ELR (cell line): ENCODE data around the gene DDX1.

Source experiments
- DNase-seq: peaks from one replicate; pipeline ENCODE4 v3.0.0-alpha.2; 2015; ENCODE audit warnings: low read depth

DDX1 gene

DNA sequence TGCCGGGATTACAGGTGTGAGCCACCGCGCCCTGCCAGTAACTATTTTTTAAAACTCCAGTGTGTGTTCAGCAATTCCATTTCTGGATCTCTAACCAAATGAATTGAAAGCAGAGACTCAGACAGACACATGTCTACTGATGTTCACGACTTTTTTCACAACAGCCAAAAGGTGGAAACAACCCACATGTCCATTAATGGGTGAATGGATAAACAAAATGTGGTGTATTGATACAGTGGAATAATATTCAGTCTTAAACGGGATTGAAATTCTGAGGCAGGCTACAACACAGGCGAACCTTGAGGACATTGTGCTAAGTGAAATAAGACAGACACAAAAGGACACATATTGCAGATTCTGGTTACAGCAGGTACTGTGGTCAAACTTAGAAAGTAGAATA lies 55.0 kb downstream of the DDX1 start:
- no peak for DNase-seq

- no peak for DNase-seq
Measured at GRCh38 chr2:15647622-15648590, 56.2 kb downstream of the DDX1 start.

DNA sequence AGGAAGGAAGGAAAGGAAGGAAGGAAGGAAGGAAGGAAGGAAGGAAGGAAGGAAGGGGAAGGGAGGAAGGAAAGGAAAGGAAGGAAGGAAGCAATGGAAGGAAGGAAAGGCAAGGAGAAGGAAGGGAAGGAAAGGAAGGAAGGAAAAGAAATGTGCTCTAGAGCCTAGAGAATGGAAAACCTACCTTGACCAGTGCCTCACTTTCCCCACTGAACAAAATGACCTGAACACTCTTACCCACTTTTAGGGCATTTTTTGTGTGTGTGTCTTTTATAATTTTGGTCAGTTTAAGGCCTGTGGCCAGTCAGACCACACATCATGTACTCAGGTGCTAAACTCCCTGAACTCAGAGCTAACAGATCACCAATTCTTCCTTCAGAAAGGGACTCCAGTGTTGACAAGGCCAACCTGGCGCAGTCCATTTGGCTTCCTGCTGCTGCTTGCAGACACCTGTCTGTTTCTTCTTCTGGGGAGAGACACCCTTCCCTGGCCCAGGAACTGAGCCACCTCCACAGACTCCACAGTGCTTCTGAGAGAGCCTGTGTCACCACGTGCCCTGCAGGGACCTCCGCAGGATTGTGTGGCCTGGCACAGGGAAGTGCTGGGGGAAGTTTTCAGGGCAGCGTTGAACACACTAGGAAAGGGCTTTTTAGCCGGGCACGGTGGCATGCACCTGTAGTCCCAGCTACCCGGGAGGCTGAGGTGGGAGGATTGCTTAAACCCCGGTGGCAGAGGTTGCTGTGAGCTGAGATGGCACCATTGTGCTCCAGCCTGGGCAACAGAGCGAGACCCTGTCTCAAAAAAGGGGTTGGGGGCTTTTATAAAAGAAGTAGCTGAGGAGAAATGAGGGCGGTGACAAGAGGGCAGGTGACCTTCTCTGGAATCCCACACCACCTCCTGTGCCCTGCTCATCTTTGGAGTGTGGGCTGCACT lies 57.2 kb downstream of the DDX1 start:
- DNase-seq: no peak

DNA sequence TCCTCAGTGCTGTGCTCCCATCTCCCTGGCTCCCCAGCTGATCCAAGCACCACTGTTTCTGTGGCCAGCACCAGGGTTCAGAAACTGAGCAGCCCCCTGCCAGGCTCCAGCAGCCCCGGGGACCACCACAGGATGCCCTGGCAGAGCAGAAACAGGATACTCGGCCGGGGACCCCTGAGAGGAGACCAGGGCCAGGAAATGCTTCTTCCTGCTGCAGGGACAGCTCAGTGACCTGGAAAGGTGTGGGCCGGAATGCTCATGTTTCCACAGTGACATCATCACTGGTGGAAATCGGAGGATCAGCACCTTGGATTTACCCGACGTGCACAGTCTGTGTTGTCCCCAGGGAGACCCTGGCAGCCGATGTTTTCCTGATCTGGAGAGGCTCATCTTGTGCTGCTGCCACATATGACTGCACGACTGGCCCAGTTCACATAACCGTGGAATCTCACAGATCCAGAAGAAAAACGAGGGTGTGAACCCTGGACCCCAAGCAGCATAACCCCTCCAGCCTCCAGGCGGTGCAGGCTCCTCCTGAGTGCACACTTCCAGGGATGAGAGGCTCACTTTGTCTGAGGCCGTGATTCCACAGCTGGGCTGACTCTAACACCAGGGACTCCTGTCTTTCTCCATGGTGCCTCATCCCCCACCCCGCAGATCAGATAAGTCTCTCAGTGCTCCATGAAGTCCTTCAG lies 58.0 kb downstream of the DDX1 start:
- DNase-seq: no peak

GRCh38 chr2:15650616-15651366 lies 59.1 kb downstream of the DDX1 start:
- DNase-seq: no peak

DNA sequence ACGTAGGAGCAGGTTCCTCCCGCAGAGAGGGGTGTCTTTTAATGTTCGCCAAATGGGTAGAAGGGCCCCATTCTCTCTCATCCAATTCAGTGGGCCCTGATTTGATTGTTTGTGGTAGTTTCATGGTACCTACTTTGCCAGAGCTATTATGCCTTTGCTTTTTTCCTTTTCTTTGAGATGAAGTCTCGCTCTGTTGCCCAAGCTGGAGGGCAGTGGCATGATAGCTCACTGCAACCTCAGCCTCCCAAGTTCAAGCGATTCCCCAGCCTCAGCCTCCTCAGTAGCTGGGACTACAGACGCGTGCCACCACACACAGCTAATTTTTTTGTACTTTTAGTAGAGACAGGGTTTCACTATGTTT lies 59.7 kb downstream of the DDX1 start:
- no peak for DNase-seq

GRCh38 chr2:15652252-15652651 lies 60.6 kb downstream of the DDX1 start:
- no peak for DNase-seq

DNA sequence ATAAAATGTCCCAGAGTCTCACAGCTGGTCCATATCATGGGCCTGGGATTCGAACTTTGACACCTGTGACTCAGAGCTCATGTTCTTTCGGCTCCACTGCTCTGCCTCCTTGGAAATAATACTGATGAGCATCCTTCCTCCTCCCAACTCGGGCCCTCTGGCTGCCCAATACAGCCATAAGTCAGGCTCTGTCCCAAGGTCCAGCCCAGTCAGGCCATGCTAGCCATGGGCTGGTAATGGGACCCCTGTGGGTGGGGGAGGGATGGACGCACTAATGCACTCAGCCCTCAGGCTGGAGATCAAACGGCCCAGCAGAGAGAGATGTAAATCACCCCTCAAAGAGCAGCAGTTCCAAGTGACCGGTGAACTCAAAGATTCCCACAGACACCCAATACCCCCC lies 61.1 kb downstream of the DDX1 start:
- DNase-seq: no peak

DNA sequence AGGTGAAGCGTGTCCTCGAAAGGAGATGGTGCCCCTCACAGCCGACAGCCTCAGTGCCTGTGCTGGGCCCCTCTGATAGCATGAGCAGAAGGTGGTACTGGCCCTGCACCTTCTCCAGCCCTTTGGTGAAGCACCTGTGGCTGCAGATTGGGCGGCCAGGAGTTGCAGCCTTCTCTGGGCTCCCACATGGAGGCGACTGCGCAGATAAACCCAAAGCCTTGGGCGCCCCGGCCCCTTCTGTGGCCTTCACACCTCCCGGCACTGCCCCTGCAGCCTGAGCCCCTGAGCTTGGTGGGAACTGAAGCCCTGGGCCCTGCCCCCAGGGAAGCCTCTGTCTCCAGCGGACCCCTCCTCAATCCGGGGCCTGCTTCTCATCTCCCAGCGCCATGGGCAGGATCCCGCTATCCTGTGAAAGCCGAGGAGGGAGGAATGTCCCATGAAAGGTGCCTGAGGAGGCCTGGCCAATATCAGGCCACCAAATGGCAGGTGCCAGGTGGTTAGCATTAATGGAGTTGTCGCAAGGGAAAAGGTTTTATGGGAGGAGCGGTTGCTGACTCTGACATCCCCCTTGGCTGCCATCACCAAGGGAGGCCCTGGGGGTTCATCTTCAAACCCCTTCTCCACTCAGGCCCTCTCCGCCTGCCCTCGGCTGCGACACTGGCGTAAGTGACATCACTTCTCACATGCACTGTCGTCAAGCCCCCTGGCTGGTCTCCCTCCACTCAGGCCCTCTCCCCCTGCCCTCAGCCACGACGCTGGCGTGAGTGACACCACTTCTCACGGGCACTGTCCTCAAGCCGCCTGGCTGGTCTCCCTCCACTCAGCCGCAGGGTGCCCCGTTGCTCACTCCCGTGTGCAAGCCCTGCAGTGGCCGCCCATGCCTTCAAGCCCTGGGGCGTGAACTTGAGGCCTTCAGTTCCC lies 62.4 kb downstream of the DDX1 start:
- no peak for DNase-seq

- no peak for DNase-seq
Measured at GRCh38 chr2:15654727-15655073, 63.0 kb downstream of the DDX1 start.

- DNase-seq: no peak
Measured at GRCh38 chr2:15655123-15655887, 63.6 kb downstream of the DDX1 start.

- DNase-seq: no peak
Measured at GRCh38 chr2:15656090-15656489, 64.4 kb downstream of the DDX1 start.

GRCh38 chr2:15657759-15658158 lies 66.1 kb downstream of the DDX1 start:
- DNase-seq: no peak

DNA sequence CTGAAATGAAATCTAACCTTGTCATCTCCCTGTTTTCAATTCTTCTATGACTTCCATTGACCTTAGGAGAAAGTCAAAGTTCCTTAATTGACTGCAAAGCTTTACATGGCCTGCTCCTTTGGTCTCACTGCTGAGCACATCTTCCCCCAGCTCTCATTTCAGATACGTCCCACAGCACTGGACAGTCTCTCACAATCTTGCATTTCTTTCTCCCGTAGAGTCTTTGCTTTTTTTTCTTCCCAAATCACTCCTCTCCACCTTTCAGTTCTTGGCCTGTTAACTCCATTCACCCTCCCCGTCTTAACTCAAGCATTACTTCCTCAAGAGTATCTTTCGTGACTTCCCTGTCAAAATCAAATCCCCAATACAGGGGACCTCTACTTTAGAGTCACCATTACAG lies 67.2 kb downstream of the DDX1 start:
- no peak for DNase-seq

GRCh38 chr2:15660491-15661294 lies 69.0 kb downstream of the DDX1 start:
- no peak for DNase-seq

- DNase-seq: no peak
Measured at GRCh38 chr2:15661295-15661569, 69.6 kb downstream of the DDX1 start.

DNA sequence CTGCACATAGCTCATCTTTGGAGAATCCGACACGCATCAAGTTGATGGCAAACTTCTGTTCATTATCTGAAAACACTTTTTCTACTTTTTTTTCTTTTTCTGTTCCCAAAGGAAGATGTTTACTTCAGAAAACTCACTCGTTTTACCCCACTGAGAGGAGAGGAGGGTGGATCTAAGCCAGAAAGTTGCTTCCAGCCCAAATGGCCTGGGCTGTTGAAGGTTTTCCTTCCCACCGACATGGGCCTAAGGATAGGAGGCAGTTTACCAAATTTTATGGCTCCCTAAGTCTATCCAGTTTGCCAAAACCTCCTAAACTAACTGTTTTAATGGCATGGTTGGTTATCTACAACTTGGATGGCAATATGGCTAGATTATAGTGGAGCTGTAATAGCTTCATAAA lies 70.4 kb downstream of the DDX1 start:
- no peak for DNase-seq

DNA sequence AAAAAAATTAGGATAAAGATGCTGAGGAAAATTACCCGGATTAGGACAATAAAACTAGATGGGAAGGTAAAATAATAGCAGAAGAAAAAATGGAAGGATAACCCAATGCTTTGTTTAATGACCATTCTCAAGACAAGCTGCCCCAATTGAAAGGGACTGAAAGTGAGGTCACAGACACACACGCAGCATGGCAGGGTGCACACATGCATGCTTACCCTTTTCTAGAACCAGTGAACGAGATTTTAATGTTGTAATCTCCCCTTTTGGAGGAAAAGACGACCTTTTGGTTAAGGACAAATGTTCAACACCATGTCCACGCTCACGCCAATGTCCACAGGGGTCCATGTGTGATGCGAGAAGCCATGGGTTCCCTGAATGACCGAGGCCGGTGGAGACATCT lies 70.9 kb downstream of the DDX1 start:
- no peak for DNase-seq

GRCh38 chr2:15663802-15664201 lies 72.1 kb downstream of the DDX1 start:
- DNase-seq: no peak
